Upper lobe of left lung (tissue), 4 donors: ENCODE data around the gene TEX36.

Experiments used
- CTCF ChIP-seq, 6 experiments: fragments of 450-650 bp in 4 of 6; fragments of 200-600 bp in 2 of 6; sonication (generic) in 2 of 6; IDR thresholded peaks; one replicate each; pipeline ENCODE4 v1.5.1; 2016 to 2019; ENCODE audit warnings: antibody characterized with exemption in 6 of 6
- POLR2A ChIP-seq, 4 donors: fragments of 450-650 bp; IDR thresholded peaks; one replicate each; pipeline ENCODE4 v1.5.1; 2016 to 2017; ENCODE audit warnings: antibody characterized with exemption in 4 of 4, mild to moderate bottlenecking in 2 of 4
- POLR2AphosphoS5 ChIP-seq, 2 donors: sonication (generic); formaldehyde crosslinking; IDR thresholded peaks; one replicate each; pipeline ENCODE4 v1.5.1; 2017; ENCODE audit warnings: antibody characterized with exemption in 2 of 2

GRCh38 chr10:125721035-125721434 is 38.1 kb upstream of the TEX36 start:
- TF ChIP-seq POLR2AphosphoS5 (IDR thresholded peaks at IDR 0.05), result no peak
- TF ChIP-seq CTCF (IDR thresholded peaks at IDR 0.05), result no peak
- TF ChIP-seq POLR2A (IDR thresholded peaks at IDR 0.05), result no peak
